ENCODE data around the gene MINPP1. TPM values are rescaled to one million over a fixed set of nuclear protein-coding genes. Genes with fewer than 3 reads are reported as not detected.

The MINPP1 gene
- total RNA-seq, 8 experiments from 2014 or later: 19.7 to 29.0 (median 25.1) TPM

DNA sequence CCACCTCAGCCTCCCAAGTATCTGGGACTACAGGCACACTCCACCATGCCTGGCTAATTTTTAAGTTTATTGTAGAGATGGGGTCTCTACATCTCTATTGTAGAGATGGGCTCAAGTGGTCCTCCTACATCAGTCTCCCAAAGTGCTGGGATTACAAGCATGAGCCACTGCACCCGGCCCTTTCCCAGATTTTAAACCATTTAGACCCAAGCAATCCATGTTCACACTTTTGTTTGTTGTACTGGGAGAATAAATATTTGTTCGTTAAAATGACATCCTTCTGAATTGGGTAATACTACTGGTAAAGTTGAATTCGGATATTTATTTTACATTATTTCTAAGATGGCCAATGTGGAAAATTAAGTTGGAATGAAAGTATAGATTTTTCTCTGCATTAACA is 52.7 kb downstream of the MINPP1 start:
- H3K27ac ChIP-seq: no peak overlapping the region
- in situ Hi-C loops (cut with MboI; ENCODE audit: low pct_unique_long_range_greater_than_20kb in 2 of 9, low sequenced_read_pairs in 9 of 9, unreplicated experiment in 9 of 9): no loop called here
- no peak overlapping the region for H3K4me3 ChIP-seq
- no peaks in the 10 kb centered on the region for H3K4me1 ChIP-seq (replicated peaks in 1 of 2)
- WGBS, 10 experiments: 90 to 100% (median 100%) methylated on average over 2 to 3 of the region's 3 CpGs; no CpG with 5 or more reads in 1 of the 10 experiments
- no peak for ATAC-seq (replicated peaks in 6 of 8)

DNA sequence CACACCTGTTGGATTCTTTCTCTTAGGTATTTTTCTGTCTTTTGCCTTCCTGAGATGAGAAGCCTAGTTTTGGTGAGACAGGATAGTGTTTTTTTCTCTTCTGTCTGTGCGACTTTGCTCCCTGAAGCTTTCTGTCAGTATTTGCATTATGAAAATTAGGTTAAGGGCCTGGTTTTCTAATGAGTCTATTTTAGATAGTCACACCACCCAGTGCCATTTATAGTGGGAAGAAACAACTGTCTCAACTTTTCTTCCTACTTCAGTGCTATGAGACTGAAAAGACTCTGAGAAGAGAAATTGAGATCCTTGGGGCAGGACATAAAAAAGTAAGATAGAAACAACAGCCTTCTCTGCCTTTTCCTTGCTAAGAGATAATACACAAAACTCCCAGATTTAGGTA is 53.6 kb downstream of the MINPP1 start:
- no peaks in the 10 kb centered on the region for H3K4me1 ChIP-seq (replicated peaks in 1 of 2)
- H3K27ac ChIP-seq: no peak overlapping the region
- H3K4me3 ChIP-seq: no peak overlapping the region
- in situ Hi-C loops (cut with MboI; ENCODE audit: low pct_unique_long_range_greater_than_20kb in 2 of 9, low sequenced_read_pairs in 9 of 9, unreplicated experiment in 9 of 9): no loop called here
- WGBS, 10 experiments: 13 to 100% (median 79%) methylated on average over 1 of the region's 1 CpG; no CpG with 5 or more reads in 4 of the 10 experiments
- ATAC-seq (replicated peaks in 6 of 8): peak in 3 of 8 experiments; percentile 28 to 46 (median 43)

DNA sequence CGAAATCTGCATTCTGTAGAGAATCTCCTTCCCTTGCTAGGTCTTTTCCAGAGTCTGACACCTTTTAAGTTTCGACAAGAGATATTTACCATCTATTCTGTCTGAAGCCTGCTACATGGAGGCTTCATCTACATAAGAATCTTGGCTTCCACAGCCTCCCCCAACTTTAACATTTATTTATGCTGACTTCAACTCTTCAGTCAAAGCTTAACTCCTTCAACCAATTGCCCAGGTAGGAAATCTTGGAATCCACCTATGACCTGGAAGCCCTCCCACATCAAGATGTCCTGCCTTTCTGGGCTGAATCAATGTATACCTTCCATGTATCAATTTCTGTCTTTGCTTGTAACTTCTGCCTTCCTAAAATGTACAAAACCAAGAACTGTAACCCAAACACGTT is 54.7 kb downstream of the MINPP1 start:
- in situ Hi-C loops (cut with MboI; ENCODE audit: low pct_unique_long_range_greater_than_20kb in 2 of 9, low sequenced_read_pairs in 9 of 9, unreplicated experiment in 9 of 9): no loop called here
- ATAC-seq (replicated peaks in 6 of 8): no peak
- 0 to 100% (median 50%) methylated on average over 1 to 3 of the region's 3 CpGs; no CpG with 5 or more reads in 1 of the 10 experiments for WGBS, 10 experiments

DNA sequence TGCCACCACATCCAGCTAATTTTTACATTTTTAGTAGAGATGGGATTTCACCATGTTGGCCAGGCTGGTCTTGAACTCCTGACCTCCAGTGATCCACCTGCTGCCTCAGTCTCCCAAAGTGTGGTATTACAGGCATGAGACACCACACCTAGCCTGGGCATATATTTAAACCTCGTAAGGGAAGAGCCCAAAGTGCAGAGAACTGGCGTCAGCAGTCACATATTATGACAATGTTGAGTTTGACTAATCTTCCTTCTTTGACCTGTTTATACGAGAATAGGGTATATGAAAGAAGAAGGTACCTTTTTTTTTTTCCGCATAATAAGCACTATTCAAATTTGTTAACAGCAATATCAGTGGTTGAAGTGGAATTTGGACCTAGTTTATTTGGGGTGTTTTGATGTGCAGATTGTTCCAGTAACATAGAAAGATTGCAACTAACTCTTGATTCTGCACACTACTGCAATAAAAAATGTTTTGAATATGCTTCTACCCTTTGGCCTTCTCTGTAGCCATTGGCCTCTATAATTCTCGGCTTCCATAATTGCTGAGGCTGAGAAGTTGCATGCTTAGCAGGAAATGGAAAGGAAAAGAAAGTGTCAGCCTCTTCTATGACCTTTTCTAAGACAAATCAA is 55.9 kb downstream of the MINPP1 start:
- Histone ChIP-seq H3K27ac (no peak overlapping the region), H3K4me3 (no peak overlapping the region), H3K4me1 (replicated peaks in 1 of 2) (no peaks in the 10 kb centered on the region)
- 75 to 100% (median 91%) methylated on average over 1 to 5 of the region's 5 CpGs; no CpG with 5 or more reads in 2 of the 10 experiments for WGBS, 10 experiments
- in situ Hi-C loops (cut with MboI; ENCODE audit: low pct_unique_long_range_greater_than_20kb in 2 of 9, low sequenced_read_pairs in 9 of 9, unreplicated experiment in 9 of 9): no loop called here
- ATAC-seq (replicated peaks in 6 of 8): no peak

More for the DNA sequence above, 54.7 kb downstream of the MINPP1 start:
- H3K4me3 ChIP-seq: no peak overlapping the region
- no peak overlapping the region for H3K27ac ChIP-seq
- no peaks in the 10 kb centered on the region for H3K4me1 ChIP-seq (replicated peaks in 1 of 2)

DNA sequence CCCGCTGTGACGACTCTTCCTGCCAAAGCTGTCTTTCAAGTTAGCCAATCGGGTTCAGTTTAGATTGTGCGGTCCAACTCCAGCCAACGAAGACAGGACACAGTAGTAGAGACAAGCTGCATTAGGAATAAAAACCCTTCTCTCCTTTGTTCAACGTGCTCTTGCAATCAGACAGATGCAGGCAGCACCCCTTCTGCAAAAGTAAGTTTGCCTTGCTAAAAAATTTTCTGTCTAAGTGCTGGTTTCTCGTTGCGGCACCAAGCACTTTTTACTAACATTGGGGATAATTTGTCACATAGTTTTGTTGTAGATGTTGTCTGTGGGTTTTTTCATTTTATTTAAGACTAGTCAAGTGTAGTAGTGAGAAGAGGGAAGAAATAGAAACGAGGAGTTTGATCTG is 58.1 kb downstream of the MINPP1 start:
- no peak for ATAC-seq (replicated peaks in 6 of 8)
- in situ Hi-C loops (cut with MboI; ENCODE audit: low pct_unique_long_range_greater_than_20kb in 2 of 9, low sequenced_read_pairs in 9 of 9, unreplicated experiment in 9 of 9): no loop called here
- no peak overlapping the region for H3K4me3 ChIP-seq
- WGBS, 10 experiments: 60 to 93% (median 82%) methylated on average over 1 to 9 of the region's 9 CpGs; no CpG with 5 or more reads in 1 of the 10 experiments
- H3K27ac ChIP-seq: no peak overlapping the region
- no peaks in the 10 kb centered on the region for H3K4me1 ChIP-seq (replicated peaks in 1 of 2)

DNA sequence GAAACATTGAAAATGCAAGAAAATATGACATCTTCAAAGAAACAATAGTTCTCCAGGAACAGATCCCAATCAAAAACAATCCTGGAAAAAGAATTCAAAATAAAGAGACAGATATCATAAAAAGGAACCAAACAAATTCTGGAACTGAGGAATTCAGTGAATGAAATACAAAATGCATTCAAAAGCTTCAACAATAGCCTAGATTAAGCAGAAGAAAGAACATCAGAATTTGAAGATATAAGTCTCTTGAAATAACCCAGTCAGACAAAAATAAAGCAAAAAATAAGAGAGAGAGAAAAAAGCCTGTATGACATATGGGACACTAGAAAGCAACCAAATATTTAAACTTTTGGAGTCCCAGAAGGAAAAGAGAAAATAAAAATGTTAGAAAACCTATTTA is 60.3 kb downstream of the MINPP1 start:
- in situ Hi-C loops (cut with MboI; ENCODE audit: low pct_unique_long_range_greater_than_20kb in 2 of 9, low sequenced_read_pairs in 9 of 9, unreplicated experiment in 9 of 9): no loop called here
- Histone ChIP-seq H3K4me1 (replicated peaks in 1 of 2) (no peaks in the 10 kb centered on the region), H3K27ac (no peak overlapping the region), H3K4me3 (no peak overlapping the region)
- no peak for ATAC-seq (replicated peaks in 6 of 8)

DNA sequence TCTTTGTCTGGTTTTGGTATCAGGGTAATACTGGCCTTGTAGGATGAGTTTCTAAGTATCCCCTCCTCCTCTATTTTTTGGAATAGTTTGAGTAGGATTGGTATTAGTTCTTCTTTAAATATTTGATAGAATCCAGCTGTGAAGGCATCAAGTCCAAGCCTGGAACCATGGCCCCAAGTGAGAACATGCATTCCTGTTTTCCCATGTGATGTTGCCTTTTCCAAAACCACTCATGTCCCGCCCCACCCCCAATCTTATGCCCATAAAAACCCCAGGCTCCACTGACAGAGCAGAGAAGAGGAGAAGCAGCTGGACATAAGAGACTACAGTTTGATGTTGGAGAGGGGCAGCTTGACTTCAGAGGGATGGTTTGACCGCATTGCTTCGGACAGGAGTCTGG is 71.2 kb downstream of the MINPP1 start:
- Histone ChIP-seq H3K4me1 (replicated peaks in 1 of 2) (no peaks in the 10 kb centered on the region), H3K27ac (no peak overlapping the region), H3K4me3 (no peak overlapping the region)
- in situ Hi-C loops (cut with MboI; ENCODE audit: low pct_unique_long_range_greater_than_20kb in 2 of 9, low sequenced_read_pairs in 9 of 9, unreplicated experiment in 9 of 9): no loop called here
- ATAC-seq (replicated peaks in 6 of 8): no peak
- WGBS, 10 experiments: 17 to 87% (median 80%) methylated on average over 1 to 3 of the region's 3 CpGs; no CpG with 5 or more reads in 7 of the 10 experiments

DNA sequence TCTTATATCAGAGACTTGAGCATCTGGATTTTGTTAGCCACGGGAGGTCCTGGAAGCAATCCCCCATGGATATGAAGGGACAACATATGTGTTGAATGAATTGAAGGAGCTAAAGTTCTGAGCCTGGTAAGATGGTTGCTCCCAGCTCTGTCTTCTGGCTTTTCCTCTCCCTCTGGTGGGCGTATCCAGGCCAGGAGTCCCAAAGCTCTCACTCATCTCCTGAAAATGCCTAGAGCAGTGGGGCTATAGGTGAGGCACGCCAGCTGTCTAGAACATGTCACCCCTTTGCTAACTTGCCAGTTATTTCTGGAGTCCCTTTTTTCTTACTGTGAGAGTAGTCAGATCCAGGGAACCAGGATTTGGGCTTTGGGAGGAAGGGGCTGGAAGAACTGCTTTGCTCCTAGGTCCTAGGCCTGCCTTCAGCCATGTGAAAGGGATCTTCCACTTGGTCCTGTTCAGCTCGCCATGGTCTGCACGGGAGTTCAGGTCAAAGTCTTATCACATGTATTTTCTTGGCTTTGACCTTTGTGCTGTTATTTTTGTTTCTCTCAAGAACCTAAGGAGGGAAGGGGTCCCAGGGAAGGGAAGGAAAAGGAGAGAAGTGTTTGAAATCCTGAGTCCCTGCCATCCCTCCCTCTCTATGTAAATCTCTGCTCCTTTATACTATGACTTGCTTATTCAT is 73.6 kb downstream of the MINPP1 start:
- peak in 2 of 8 experiments; percentile 12 to 37 for ATAC-seq (replicated peaks in 6 of 8)

DNA sequence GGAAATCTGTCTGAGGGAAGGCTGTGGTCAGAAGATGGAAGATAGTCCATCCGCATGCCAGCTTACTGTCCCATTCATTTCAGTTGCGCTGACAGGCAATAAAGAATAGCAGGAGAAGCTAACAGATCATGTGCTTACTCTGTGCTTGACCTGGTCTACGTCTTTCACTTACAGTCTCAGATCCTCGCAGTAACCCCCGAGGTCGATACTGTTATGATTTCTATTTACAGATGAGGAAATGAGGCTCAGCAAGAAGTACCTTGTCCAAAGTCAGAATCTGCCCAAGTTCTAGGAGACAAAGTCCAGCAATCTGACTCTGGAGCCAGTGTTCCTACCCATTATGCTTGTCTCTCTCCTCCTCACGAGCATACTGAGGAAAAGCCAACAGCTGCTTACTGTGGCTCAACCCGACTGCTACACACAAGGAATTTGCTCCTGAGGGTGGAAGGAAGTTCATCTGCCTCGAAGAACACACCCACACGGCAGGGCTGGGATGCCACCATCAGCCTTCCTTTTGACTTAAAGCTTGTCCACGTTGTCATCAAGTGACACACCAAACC is 74.2 kb downstream of the MINPP1 start:
- in situ Hi-C loops (cut with MboI; ENCODE audit: low pct_unique_long_range_greater_than_20kb in 2 of 9, low sequenced_read_pairs in 9 of 9, unreplicated experiment in 9 of 9): no loop called here
- 0 to 75% (median 20%) methylated on average over 2 to 8 of the region's 11 CpGs; no CpG with 5 or more reads in 1 of the 10 experiments for WGBS, 10 experiments
- ATAC-seq (replicated peaks in 6 of 8): peak in 3 of 8 experiments; percentile 92 to 96 (median 93)
- Histone ChIP-seq H3K4me3 (no peak overlapping the region), H3K4me1 (replicated peaks in 1 of 2) (no peaks in the 10 kb centered on the region), H3K27ac (no peak overlapping the region)

More for the DNA sequence above, 73.6 kb downstream of the MINPP1 start:
- Histone ChIP-seq H3K4me3 (no peak overlapping the region), H3K4me1 (replicated peaks in 1 of 2) (no peaks in the 10 kb centered on the region), H3K27ac (no peak overlapping the region)
- 0 to 100% (median 80%) methylated on average over 1 to 4 of the region's 5 CpGs; no CpG with 5 or more reads in 3 of the 10 experiments for WGBS, 10 experiments
- in situ Hi-C loops (cut with MboI; ENCODE audit: low pct_unique_long_range_greater_than_20kb in 2 of 9, low sequenced_read_pairs in 9 of 9, unreplicated experiment in 9 of 9): no loop called here

DNA sequence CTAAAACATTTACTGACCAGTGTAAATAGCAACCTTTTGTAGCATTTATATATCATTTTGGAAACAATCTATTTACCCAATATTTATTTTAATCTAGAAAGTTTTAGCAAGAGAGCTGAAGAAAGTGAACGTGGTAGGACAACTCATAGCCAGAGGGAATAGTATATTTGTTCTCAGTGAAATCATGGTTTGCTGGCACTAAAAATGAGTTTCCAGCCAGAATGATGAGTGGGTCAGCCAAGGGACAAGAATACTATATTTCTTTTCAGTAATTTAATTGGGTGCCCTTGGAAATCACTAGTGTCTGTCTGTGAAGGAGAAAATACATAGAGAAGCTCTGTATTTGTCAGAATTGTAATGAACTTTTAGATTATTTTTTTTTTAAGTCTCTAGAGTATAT is 74.9 kb downstream of the MINPP1 start:
- in situ Hi-C loops (cut with MboI; ENCODE audit: low pct_unique_long_range_greater_than_20kb in 2 of 9, low sequenced_read_pairs in 9 of 9, unreplicated experiment in 9 of 9): no loop called here
- H3K4me3 ChIP-seq: no peak overlapping the region
- H3K27ac ChIP-seq: no peak overlapping the region
- ATAC-seq (replicated peaks in 6 of 8): no peak
- WGBS, 10 experiments: 13 to 100% (median 90%) methylated on average over 1 of the region's 1 CpG; no CpG with 5 or more reads in 3 of the 10 experiments
- no peaks in the 10 kb centered on the region for H3K4me1 ChIP-seq (replicated peaks in 1 of 2)

DNA sequence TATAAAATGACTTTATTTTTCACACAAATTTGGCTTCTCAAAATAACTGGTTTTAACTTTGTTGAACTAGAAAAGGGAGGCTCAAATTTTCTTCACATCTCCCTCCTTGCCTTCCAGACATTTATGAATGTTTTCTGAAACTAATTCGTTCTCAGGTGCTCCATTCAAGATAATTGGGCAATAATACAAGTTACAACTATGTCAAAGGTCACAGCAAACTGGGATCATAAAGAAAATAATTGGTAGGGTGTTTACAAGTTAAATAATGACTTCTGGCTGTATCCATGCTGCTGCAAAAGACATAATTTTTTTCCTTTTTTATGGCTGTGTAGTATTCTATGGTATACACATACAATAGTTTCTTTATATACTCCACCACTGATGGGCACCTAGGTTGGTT is 75.3 kb downstream of the MINPP1 start:
- WGBS, 10 experiments: 0 to 86% (median 70%) methylated on average over 1 of the region's 1 CpG; no CpG with 5 or more reads in 2 of the 10 experiments

DNA sequence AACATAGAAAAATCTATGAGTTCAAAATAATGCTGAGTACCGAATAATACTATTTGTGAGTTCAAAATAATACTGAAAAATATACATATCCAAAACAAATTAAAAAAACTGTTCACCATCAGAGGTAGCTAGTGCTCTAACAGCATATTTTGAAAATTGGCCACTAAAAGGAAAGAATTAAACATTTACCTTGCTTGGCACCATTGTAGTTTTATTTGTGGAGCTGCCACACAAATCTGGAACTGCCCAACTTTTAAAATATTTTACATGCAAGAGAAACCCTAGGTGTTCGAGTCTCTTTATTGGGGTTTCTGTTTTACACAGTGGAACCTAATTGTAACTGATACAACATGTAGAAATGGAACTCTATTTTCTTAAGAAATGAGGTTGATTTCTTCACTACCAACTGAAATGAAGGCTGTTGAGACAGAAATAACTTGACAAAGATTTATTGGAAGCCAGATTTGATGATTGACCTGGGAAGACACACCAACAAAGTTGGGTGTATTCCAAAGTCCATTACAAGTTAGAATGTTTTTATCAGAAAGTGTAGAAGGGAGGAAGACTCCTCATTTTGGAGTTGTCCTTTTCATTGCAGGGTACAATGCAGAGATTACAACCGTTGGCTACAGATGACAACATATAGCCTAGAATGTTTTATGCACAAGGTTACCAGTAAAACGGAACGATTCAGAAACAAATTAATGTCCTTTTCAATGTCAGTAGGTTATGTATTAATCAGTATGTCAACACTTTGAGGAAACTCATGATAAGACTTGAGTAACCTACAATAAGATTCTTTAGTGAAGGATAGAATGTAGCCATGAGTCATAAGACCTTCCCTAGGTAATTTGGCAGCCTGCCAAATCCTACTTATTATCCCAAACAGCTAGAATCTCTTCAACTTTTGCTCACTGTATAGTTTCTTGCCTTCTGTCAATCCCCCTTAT is 81.1 kb downstream of the MINPP1 start:
- WGBS, 10 experiments: 38 to 89% (median 74%) methylated on average over 1 to 5 of the region's 5 CpGs
- ATAC-seq (replicated peaks in 6 of 8): peak in 1 of 8 experiments; percentile 49

More for the DNA sequence above, 75.3 kb downstream of the MINPP1 start:
- Histone ChIP-seq H3K27ac (no peak overlapping the region), H3K4me1 (replicated peaks in 1 of 2) (no peaks in the 10 kb centered on the region), H3K4me3 (no peak overlapping the region)
- in situ Hi-C loops (cut with MboI; ENCODE audit: low pct_unique_long_range_greater_than_20kb in 2 of 9, low sequenced_read_pairs in 9 of 9, unreplicated experiment in 9 of 9): no loop called here
- no peak for ATAC-seq (replicated peaks in 6 of 8)

More for the DNA sequence above, 81.1 kb downstream of the MINPP1 start:
- H3K4me3 ChIP-seq: no peak overlapping the region
- in situ Hi-C loops (cut with MboI; ENCODE audit: low pct_unique_long_range_greater_than_20kb in 2 of 9, low sequenced_read_pairs in 9 of 9, unreplicated experiment in 9 of 9): no loop called here
- no peak overlapping the region for H3K27ac ChIP-seq
- H3K4me1 ChIP-seq (replicated peaks in 1 of 2): no peaks in the 10 kb centered on the region

All from motor neuron (in vitro differentiated cells).